HG02588 (cell line): ENCODE measurements around the gene MUC6.

Experiments
- ATAC-seq: cut with Tn5 transposase; IDR thresholded peaks from one replicate; pipeline ENCODE4 v1.9.1; 2021; ENCODE audit warnings: mild to moderate bottlenecking, moderate library complexity; ENCODE audit not compliant: unreplicated experiment

The MUC6 gene

DNA sequence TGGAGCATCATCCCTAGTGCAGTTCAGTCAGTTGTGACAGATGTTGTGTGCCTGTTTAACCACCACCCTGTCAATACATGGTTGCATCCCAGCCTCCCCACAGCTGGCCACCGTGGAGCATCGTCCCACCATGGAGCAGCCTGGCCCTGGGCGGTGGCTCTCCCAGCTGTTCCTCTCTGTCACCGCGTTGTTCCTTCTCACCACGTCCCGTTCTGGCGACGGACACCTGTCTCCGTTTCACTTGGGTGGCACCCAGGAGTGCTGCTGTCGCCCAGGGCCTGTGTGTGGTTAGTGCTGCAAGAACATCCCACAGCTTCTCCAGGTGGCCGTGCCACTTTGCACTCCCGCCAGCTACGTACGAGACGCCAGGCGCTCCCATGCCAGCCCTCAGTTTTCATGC lies 26.5 kb downstream of the MUC6 start:
- no peak for ATAC-seq

DNA sequence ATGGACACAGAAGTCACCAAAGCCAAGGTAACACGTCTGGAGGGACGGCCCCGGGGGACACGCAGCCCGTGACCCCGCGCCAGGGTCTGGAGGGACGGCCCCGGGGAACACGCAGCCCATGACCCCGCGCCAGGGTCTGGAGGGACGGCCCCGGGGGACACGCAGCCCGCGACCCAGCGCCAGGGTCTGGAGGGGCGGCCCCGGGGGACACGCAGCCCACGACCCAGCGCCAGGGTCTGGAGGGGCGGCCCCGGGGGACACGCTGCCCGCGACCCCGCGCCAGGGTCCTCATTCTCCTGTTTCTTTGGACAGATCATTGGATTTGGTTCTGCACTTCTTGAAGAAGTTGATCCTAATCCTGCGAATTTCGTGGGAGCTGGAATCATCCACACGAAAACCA lies 27.1 kb downstream of the MUC6 start:
- ATAC-seq = no peak

DNA sequence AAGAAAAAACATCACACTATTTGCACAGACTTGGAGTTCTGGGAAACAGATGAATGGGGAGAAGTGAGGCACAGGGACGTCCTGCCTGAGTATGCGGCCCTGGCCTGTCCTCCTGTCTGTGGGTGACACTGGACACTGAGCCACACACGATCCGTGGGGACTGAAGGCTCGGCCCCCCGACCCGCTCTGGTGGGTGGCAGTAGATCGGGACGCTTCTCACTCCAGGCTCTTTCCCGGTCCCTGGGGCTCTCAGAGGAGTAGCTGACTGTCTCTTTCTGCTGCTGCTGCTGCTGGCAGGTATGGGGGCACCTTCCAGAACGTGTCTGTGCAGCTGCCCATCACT lies 27.7 kb downstream of the MUC6 start:
- no peak for ATAC-seq

DNA sequence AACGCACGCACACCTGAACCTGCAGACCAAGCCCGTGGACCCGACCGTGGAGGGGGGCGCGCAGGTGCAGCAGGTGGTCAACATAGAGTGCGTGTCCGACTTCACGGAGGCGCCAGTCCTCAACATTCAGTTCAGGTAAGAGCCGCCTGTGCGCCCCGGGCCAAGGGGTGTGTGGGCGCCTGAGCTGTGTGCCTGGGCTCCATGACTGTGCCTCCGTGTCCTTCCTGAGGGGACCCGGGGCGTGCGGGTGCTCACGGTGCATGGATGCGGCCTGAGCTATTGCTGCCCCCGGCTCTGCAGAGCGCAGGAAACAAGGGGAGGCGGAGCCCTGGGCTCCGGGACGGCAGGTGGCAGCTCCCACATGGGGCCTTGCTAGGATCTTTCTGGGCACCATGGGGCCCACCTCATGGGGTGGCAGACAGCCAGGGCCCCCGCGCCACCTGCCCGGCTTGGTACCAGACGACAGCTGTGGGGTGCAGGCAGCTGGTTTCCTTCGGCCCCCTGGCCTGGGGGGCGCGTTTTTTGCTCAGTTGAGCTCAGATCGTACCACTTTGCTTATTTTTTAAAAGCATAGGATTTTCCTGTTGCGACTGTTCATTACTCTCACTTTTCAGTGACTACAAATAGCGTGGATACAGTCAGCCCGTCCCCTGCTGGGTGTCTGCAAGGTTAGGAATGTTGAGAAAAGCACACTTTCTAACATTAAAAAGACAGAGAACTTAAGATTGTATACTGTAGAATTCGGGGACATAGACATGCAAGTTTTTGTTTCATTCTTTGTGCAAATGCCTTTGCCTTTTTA lies 28.3 kb downstream of the MUC6 start:
- no peak for ATAC-seq

DNA sequence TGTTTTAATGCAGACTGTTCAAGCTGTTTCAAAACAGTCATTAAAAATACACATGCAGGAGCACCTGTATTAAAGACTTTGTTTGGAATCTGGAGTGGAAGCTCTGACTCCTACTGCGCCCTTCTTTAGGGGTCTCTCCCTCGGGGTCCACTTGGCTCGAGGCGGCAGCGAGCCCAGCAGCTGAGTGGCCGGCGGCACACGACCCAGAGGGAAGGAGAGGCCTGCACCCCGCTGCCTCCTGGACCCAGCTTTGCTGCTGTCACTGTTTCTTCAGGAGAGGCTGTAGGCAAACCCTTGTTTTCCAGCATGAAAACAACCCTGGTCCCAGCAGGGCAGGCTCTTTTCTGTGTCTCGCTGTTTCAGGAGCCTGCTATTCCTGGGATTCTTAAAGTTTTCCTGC lies 29.2 kb downstream of the MUC6 start:
- no peak for ATAC-seq

DNA sequence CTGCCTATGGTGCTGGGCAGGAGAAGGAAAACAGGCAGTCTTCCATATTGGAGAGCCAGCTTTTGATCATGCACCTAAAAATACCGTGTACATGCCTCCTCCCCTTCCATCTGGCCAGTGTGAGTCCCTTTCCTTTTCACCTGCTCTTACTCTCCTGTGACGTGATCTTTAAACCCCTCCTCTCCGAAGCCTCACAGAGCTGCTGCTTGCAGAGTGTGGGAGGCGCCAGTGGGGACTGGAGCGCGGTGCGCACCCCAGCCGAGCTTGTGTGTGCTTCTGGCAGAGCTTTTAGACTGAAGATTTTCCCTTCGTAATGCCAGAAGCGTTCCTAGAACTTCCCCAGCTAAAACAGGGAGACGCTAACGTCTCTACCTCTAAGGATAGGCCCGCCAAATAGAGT lies 29.8 kb downstream of the MUC6 start:
- no peak for ATAC-seq

DNA sequence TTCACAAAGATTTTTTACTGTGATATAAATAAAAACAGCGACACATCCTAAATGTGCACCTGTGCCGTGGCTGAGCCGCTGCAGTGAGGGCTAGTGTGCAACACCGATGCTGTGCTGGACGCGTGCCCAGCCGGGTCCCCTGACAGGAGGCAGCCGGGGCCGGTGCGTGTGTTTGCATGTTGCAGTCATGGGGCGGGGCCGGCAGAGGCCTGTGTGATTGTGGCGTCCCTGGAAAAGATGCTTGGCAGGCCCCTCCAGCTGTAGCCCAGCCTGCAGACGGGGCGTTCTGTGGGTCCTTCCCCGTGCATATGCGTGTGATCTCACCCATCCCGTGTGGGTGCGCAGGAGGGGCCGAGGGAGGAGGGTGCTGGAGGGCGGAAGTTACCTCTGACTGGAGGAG lies 30.6 kb downstream of the MUC6 start:
- ATAC-seq = no peak

DNA sequence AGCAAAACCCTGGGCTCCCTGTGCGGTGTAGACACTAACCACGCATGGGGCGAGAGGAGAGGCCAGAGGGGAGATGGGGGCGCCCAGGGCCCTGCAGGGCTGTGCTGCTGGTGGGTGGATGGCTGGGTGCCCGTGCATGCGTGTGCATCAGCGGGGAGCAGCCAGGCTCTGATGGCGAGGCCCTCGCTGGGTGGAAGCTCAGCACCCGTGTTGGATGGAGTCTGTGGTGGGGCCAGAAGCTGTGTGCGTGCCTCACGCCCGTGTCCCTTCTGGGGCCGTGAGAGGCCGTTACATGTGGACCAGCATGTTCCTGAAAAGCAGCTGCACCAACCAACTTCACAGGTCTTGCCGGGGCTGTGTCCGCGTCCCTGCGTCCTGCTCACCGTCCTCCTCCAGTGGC lies 33.4 kb downstream of the MUC6 start:
- no peak for ATAC-seq

DNA sequence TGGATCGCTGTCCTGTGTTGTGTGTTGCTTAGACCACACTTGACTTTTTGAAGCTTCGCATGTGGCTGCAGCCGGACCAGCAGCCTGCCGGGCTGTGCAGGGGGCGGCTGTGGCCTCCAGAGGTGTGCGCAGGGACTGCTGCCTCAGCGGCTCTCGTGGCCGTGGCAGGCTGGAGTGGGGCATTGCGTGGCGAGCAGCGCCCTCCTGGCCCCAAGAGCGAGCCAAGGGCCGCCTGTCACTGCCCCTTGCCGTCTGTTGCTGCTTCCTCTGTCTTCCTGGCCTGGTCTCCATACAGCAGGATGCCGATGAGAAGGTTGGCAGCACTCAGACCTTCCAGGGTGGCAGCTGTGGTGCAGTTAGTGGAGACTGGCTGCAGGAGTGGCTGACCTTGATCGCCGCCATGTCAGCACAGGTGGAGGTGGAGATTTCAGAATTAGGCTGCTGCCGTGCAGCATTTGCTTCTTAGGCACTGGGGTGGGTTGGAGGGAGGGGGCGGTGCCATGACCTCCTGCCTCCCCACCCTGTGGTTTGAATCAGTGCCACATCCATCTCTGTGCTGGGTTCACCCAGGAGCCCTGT lies 34.0 kb downstream of the MUC6 start:
- no peak for ATAC-seq

DNA sequence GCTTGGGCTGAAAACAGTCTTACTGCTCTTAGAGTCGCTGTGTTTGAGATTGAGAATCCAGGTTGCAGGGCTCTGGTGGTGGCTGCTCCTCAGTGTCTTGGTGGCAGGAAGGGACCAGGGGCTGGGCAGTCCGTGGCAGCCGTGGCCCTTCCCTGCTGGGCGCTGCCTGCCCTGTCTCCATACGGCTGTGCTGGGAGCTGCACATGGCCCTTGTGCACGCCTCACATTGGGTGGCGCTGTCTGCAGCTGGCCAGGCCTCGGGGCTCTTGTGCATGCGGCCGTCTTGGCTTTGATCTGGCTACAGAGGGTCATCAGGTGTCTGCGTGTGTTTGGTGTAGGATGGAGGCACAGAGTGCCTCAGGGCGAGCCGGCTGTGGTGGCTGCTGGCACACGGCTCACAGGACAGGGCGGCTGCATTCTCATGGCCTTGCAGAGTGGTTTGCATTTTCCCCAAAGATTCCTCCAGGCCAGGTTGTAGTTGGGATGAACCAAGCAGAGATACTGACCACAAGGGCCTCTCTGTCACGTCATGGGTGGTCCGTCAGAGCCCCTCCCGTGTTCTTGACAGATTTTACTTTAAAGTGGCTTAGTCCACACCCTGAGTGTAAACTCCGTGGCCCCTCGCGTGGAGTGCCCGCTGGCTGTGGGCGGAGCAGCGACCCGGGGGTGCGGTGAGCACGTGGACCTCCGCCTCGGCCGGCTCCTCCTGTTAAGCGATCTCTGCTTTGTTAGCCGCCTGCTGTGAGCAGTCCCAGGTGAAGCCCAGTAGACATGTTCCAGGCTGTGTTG lies 34.7 kb downstream of the MUC6 start:
- ATAC-seq = no peak

DNA sequence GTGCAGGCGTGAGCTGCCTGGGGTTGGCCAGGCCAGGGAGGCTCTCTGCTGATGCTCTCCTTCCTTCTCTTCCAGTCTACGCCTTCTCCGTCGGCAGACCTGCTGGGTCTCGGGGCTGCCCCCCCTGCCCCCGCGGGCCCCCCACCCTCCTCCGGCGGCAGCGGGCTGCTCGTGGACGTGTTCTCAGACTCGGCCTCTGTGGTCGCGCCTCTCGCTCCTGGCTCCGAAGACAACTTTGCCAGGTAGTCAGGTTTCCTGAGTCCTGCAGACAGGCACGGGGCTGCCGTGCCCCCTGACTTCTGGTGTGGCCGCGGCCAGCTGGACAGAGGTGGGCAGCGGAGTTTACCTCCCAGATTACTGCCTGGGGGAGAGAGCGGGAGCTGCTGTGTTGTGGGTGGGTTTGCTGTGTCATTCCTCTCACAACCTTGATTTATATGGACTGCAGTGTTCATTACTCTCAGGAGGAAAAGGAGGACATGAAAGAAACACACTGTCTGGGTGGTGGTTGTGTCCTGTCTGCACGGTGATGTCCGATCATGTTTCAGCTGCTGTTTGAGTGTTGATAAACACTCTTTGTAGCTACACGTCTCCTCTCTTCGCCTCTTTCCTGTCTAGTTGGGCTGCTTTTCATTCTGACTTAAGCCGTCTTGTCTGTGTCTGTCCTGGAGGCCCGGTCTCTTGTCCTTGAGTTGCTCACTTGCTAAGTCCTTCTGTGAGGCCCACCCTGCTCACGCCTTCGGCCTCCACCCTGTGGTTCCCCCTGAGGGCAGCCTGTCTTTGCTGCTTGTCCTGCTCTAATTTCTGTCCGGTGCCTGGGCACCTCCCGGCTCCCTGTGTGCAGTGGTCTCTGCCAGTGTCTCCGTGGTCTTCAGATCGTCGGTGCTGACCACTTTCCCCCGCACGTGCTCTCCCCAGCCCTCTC lies 35.9 kb downstream of the MUC6 start:
- no peak for ATAC-seq

DNA sequence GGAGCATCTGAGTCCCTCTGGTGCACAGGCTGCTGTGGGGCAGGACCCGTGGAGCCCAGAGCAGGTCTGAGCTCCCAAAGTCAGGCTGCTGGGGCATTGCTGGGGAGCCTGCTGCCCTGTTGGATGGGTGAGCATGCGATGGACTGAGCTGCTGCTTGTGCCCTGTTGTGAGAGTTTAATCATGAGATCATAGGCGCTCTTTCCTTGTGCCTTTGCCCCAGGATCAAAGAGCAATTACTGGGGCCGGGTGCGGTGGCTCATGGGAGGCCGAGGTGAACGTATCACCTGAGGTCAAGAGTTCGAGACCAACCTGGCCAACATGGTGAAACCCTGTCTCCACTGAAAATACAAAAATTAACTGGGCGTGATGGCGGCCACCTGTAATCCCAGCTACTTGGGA lies 37.5 kb downstream of the MUC6 start:
- no peak for ATAC-seq

DNA sequence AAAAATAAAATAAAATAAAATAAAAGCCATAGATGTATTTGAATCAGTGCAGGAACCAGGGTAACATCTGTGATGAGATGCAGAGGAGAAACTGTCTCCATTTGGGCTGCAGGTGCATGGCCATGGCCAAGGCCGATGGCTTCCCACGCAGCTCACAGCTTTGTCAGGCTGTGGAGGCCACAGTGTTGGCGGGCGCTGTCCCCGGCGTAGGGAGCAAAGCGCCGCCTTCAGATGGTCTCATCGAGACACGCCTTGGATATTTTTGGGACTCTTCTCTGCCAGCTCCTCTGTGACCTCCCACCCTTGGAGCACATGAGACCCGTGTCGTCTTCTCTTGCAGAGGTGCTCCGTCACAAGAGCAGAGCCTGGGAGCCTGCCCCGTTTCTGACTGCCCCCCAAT lies 38.6 kb downstream of the MUC6 start:
- no peak for ATAC-seq

DNA sequence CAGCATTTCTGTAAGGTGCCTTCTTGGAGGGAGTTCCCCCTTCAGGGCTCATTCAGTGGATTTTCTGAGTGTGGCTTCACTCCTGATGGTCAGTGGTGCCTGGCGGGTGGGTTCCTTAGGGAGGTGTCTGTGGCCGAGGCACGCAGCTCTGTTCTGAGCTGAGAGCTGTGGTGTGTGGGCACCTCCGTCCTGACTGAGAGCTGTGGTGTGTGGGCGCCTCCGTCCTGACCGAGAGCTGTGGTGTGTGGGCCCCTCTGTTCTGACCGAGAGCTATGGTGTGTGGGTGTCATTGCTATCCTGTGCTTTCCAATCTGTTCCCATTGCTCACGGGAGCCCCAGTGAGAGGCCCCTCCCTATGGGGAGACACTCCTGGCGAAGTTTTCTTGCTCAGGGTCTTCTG lies 39.8 kb downstream of the MUC6 start:
- ATAC-seq = no peak

DNA sequence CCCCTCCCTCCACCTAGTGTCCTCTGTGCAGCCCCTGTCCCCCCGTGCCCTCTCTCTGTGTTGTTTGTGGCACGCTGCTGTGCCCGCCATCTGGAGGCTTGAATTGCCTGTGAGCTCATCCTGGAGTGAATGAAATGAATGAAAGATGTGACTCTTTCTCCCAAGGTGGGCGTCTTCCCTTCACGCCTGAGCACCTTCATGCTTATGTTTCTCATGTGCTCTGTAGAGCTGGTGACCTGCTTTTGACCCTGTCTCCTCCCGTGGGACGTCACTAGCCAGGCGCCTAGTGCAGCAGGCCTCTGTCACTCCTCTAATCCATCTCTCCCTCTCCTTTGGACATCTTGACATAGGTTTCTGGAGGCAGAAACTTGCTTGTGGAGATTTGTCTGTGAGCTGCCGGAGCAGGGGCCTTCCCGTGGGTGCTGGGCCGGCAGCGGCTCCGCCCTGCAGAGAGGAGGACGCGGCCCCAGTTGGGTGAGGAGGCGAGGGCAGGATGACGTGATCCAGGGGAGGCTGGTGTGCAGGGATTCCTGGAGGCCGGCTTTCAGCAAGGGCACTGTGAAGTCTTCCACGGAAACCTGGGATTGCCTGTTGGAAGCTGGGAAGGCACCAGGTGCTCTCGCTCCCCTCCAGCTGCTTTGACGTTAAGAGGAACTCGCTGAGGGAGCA lies 40.6 kb downstream of the MUC6 start:
- no peak for ATAC-seq

DNA sequence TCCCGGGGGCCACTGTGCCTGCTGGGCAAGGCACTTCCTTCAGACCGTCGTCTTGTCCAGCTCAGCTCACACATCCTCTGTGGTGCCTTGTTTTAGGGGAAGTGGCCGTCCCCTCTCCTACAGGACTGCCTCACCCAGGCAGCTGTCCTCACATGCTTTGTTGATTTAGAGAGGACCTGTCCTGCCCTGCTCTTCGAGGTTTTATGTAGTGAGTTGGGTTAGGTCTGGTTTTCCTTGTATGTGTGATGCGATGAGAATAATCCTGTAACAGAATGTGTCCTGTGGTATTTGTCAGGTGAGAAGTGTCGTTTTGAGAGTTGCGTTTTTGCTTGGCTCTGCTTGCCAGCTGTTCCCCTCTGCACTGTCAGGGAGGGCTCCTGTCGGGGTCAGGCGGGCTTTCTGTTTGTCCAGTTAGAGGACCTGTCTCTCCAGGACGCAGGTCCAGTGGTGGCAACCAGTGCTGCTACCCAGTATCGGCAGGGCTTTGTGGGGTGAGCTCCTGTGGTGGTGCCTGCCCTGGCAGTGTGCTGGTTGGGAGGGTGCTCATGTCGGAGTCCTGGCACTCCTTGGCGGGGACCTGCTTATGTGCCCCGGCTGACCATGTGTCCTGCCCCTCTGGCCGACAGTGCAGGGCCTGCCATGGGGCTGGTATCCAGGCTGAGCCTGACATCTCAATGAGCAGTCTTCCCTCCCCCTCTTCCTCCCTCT lies 41.3 kb downstream of the MUC6 start:
- no peak for ATAC-seq

DNA sequence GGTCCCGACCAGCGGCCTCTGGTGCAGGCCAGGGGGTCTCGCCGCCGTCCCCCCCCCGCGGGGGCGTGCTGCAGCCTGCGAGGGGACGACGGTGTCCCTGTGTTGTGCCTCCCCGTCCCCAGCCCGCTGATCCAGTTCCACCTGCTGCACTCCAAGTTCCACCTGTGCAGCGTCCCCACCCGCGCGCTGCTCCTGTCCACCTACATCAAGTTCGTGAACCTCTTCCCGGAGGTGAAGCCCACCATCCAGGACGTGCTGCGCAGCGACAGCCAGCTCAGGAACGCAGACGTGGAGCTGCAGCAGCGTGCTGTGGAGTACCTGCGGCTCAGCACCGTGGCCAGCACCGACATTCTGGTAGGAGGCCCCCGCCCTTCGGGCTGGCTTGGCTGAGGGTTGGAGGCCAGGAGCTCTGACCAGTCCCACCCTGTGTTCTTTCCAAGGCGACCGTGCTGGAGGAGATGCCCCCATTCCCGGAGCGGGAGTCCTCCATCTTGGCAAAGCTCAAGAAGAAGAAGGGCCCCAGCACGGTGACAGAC lies 42.8 kb downstream of the MUC6 start:
- ATAC-seq = no peak

DNA sequence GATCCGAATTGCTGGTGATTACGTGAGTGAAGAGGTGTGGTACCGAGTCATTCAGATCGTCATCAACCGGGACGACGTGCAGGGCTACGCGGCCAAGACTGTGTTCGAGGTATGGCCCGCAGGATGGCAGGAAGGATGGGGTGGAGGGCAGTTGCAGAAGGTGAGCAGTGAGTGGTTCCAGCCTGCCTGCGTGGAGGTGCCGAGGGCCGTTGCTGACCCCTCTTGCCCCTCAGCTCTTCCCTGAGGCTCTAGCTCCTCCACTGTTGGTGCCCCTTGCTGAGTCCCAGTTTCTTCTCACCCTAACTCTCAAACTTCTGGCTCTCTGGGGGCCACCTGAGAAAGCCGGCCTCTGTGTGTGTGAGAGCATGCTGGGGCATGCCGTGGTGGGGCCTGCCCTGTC lies 43.9 kb downstream of the MUC6 start:
- no peak for ATAC-seq

DNA sequence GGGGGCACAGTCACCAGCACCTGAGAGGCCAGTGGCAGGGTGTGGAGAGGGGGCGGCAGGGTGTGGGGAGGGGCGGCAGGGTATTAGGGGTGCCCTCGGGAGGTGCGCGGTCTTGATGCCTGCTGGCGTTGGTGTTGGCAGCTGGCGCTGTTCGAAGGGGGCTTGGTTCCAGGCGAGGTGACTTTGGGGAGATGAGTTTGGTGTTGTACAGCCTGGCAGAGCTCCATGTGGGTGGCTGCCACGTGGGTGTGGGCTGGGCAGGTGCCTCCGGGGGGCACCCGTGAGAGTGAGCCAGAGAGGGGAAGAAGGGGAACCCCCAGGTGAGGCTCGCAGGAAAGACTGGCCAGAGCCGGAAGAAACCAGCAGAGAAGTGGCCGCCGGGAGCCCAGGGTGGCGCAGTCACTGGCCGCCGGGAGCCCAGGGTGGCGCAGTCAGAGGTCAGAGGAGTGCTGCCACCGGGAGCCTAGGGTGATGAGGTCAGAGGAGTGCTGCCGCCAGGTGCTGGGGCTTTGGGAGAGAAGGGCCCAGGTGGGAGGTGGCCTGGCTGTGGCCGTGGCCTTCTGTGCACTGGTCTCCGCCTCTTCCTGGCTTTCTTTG lies 44.7 kb downstream of the MUC6 start:
- no peak for ATAC-seq
